ENCODE measurements around the gene ZNF716. TPM values are rescaled to one million over a fixed set of nuclear protein-coding genes. Genes with fewer than 3 reads are reported as not detected.
"Not testable (repeated sequence)": the region's sequence is repeated elsewhere in the genome, so short reads cannot be mapped to it uniquely, and the experiment has no call there.

ZNF716 gene
- not detected for polyA plus RNA-seq (2013, experiment 1 of 2)
- polyA plus RNA-seq (2013, experiment 2 of 2), result not detected

DNA sequence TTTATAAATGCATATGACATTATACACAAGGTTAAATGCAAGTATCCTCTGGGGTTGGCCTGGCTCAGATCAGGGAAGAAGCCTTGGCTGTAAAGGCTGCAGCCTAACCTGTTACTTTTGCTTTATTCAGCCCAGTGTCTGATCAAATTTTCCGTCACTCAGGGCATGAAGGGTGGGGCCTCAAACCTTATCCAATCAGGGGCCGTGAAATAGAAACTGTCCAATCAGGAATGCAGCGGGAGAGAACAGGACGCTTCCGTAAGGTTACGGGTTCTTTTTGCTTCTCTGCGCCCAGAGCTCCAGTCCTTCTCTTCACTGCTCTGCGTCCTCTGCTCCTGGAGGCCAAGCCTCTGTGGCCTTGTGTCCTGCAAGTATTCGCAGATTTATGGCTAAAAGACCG is at the start of gene ZNF716:
Gene ZNF716 (plus strand): TSS at position 274 of the 400 bp plus-strand sequence. CDS start 112 bp downstream, at position 386.
- Histone ChIP-seq H2BK120ac (ENCODE audit: low read depth, low read length) (no peak within 1 kb of the TSS), H3K4me2 (ENCODE audit: low read length, poor library complexity, severe bottlenecking) (no peak within 1 kb of the TSS), H3K14ac (ENCODE audit: low read length in 2 of 2) (no peak within 1 kb of the TSS), H4K8ac (ENCODE audit: low read length) (no peak within 1 kb of the TSS), H3K9ac (ENCODE audit: low read length) (no peak within 1 kb of the TSS), H3K4me1 (ENCODE audit: control insufficient read depth, insufficient read depth, low read depth, low read length) (no peaks in the 10 kb centered on the region), H3K4ac (ENCODE audit: low read depth in 1 of 2, low read length in 2 of 2) (no peak within 1 kb of the TSS), H3K27me3 (ENCODE audit: control insufficient read depth in 1 of 2, insufficient read depth in 1 of 2, low read length in 2 of 2) (no peaks in the 10 kb centered on the region), H3K23ac (ENCODE audit: low read length in 2 of 2) (no peak within 1 kb of the TSS), H2BK5ac (ENCODE audit: low read depth, low read length, poor library complexity, severe bottlenecking) (no peak within 1 kb of the TSS), H3K18ac (ENCODE audit: low read depth in 1 of 2, low read length in 2 of 2) (no peak within 1 kb of the TSS), H3K79me1 (replicated peaks; ENCODE audit: low read length, poor library complexity, severe bottlenecking) (no peaks in the 10 kb centered on the region), H3K36me3 (ENCODE audit: control insufficient read depth in 1 of 2, insufficient read depth in 2 of 2, low read depth in 1 of 2, low read length in 2 of 2) (no peaks in the 10 kb centered on the region), H3K9me3 (ENCODE audit: control insufficient read depth, low read length) (peaks cover 36% of the 10 kb centered on the region), H2BK15ac (ENCODE audit: low read depth, poor library complexity, severe bottlenecking) (no peak within 1 kb of the TSS), H2BK12ac (ENCODE audit: low read length in 2 of 2) (no peak within 1 kb of the TSS), H3K27ac (ENCODE audit: low read length, poor library complexity, severe bottlenecking) (no peak within 1 kb of the TSS), H3K4me3 (ENCODE audit: insufficient read depth in 1 of 2, low read depth in 1 of 2, low read length in 2 of 2) (no peak within 1 kb of the TSS), H2AFZ (ENCODE audit: low read depth, low read length) (no peak within 1 kb of the TSS), H4K91ac (ENCODE audit: low read length) (no peak within 1 kb of the TSS), H2AK5ac (ENCODE audit: low read length, severe bottlenecking) (no peak within 1 kb of the TSS)
- WGBS, result 89% methylated on average over 10 of the region's 10 CpGs
- DNase-seq, result no peak

DNA sequence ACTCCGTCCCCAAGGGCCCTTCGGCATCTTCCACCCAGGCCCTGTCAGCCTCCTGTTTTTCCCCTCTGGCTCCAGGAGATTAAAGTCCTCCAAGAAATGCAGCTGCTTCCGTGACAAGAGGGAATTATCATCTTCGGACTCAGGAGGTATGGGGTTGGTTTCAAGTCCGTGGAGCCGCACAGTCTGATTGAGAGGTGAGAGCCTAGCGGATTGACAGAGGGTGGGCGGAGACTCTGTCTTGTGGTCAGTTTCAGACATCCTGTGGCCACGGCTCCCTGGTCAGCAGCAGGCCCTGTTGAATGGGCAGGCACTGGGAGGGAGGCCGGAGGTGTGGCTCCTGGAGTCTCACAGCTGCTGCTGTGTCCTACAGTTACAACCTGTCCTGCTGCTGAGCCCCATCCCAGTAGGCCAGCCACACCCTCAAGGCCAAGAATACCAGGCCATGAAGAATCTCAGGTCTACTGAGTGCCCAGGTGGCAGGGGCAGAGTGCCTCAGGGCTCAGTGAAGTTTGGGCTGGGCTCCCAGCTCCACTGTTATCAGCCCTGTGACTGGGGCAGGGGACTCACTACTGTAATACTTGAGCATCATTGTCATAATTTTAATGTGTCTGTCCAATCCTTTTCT is 49.3 kb upstream of the ZNF716 start:
- Histone ChIP-seq H3K18ac (ENCODE audit: low read depth in 1 of 2, low read length in 2 of 2) (no peak overlapping the region), H3K14ac (ENCODE audit: low read length in 2 of 2) (no peak overlapping the region), H4K8ac (ENCODE audit: low read length) (no peak overlapping the region), H3K4me3 (ENCODE audit: insufficient read depth in 1 of 2, low read depth in 1 of 2, low read length in 2 of 2) (no peak overlapping the region), H2BK12ac (ENCODE audit: low read length in 2 of 2) (no peak overlapping the region), H2BK5ac (ENCODE audit: low read depth, low read length, poor library complexity, severe bottlenecking) (no peak overlapping the region), H4K91ac (ENCODE audit: low read length) (no peak overlapping the region), H2AFZ (ENCODE audit: low read depth, low read length) (no peak overlapping the region), H3K27ac (ENCODE audit: low read length, poor library complexity, severe bottlenecking) (no peak overlapping the region), H3K4ac (ENCODE audit: low read depth in 1 of 2, low read length in 2 of 2) (no peak overlapping the region), H3K9me3 (ENCODE audit: control insufficient read depth, low read length) (peaks cover 8% of the 10 kb centered on the region), H3K27me3 (ENCODE audit: control insufficient read depth in 1 of 2, insufficient read depth in 1 of 2, low read length in 2 of 2) (no peaks in the 10 kb centered on the region), H3K4me2 (ENCODE audit: low read length, poor library complexity, severe bottlenecking) (no peak overlapping the region), H2BK120ac (ENCODE audit: low read depth, low read length) (no peak overlapping the region), H3K79me1 (replicated peaks; ENCODE audit: low read length, poor library complexity, severe bottlenecking) (no peaks in the 10 kb centered on the region), H3K23ac (ENCODE audit: low read length in 2 of 2) (no peak overlapping the region), H2AK5ac (ENCODE audit: low read length, severe bottlenecking) (no peak overlapping the region), H3K9ac (ENCODE audit: low read length) (no peak overlapping the region), H3K4me1 (ENCODE audit: control insufficient read depth, insufficient read depth, low read depth, low read length) (no peaks in the 10 kb centered on the region), H2BK15ac (ENCODE audit: low read depth, poor library complexity, severe bottlenecking) (no peak overlapping the region), H3K36me3 (ENCODE audit: control insufficient read depth in 1 of 2, insufficient read depth in 2 of 2, low read depth in 1 of 2, low read length in 2 of 2) (no peaks in the 10 kb centered on the region)
- WGBS, result 80% methylated on average over 9 of the region's 10 CpGs
- DNase-seq, result no peak

DNA sequence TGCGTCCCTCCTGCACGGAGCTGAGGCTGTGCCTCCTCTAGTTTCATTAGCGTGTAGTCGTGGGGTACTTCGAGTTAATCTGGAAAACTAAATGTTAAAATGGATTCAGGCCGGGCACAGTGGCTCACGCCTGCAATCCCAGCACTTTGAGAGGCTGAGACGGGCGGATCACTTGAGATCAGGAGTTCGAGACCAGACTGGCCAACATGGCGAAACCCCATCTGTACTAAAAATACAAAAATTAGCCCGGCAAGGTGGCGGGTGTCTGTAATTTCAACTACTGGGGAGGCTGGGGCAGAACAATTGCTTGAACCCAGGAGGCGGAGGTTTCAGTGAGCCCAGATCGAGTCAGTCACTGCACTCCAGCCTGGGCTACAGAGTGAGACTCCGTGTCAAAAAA is 46.9 kb upstream of the ZNF716 start:
- H3K18ac ChIP-seq (ENCODE audit: low read depth in 1 of 2, low read length in 2 of 2); H3K27ac ChIP-seq (ENCODE audit: low read length, poor library complexity, severe bottlenecking); DNase-seq; H3K79me1 ChIP-seq (replicated peaks; ENCODE audit: low read length, poor library complexity, severe bottlenecking); H2BK12ac ChIP-seq (ENCODE audit: low read length in 2 of 2); H3K9ac ChIP-seq (ENCODE audit: low read length); H4K91ac ChIP-seq (ENCODE audit: low read length); H3K4me3 ChIP-seq (ENCODE audit: insufficient read depth in 1 of 2, low read depth in 1 of 2, low read length in 2 of 2); H3K27me3 ChIP-seq (ENCODE audit: control insufficient read depth in 1 of 2, insufficient read depth in 1 of 2, low read length in 2 of 2); H3K9me3 ChIP-seq (ENCODE audit: control insufficient read depth, low read length); H3K14ac ChIP-seq (ENCODE audit: low read length in 2 of 2); H2AFZ ChIP-seq (ENCODE audit: low read depth, low read length); H2BK5ac ChIP-seq (ENCODE audit: low read depth, low read length, poor library complexity, severe bottlenecking); H3K4me1 ChIP-seq (ENCODE audit: control insufficient read depth, insufficient read depth, low read depth, low read length); H2BK120ac ChIP-seq (ENCODE audit: low read depth, low read length); H3K36me3 ChIP-seq (ENCODE audit: control insufficient read depth in 1 of 2, insufficient read depth in 2 of 2, low read depth in 1 of 2, low read length in 2 of 2); H3K4me2 ChIP-seq (ENCODE audit: low read length, poor library complexity, severe bottlenecking); H2BK15ac ChIP-seq (ENCODE audit: low read depth, poor library complexity, severe bottlenecking); H4K8ac ChIP-seq (ENCODE audit: low read length); H3K23ac ChIP-seq (ENCODE audit: low read length in 2 of 2); H2AK5ac ChIP-seq (ENCODE audit: low read length, severe bottlenecking); H3K4ac ChIP-seq (ENCODE audit: low read depth in 1 of 2, low read length in 2 of 2): not testable (repeated sequence)
- WGBS, result 82% methylated on average over 15 of the region's 16 CpGs

DNA sequence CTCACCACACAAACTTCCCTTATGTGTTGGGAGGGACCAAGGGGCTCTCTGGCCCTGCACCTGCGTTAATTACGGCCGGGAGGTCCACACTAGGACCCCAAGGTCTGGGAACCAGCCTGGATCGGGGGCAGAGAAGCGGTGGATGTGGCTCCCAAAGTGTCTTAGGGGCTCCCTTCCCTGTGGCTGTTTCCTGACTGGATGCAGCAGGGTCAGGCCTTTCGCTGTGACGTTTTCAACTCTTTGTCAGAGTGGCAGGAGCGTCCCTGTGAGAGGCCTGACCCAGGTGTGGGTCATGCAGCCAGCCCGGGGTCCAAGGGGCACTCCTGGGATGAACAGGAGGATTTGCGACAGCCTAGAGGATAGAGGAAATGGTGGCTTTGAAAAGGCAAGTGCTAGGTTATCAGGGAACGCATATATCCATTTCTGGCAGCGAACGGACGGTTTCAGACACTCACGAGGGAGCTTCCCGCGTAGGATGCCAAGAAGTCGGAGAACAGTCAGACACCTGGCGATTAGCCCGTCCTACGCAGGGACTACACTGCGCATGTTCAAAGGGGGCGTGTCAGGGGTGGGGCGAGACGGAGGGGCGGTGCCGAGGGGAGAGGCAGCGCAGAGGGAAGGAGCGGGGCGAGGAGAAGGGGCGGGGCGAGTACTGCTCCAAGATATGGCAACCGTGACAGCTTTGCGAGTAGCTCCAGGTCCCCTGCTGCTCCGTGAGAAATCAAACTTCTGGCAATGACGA is 46.2 kb upstream of the ZNF716 start:
- 78% methylated on average over 36 of the region's 36 CpGs for WGBS
- no peak overlapping the region for H2BK15ac ChIP-seq (ENCODE audit: low read depth, poor library complexity, severe bottlenecking)
- no peak overlapping the region for H2AFZ ChIP-seq (ENCODE audit: low read depth, low read length)
- H3K9me3 ChIP-seq (ENCODE audit: control insufficient read depth, low read length), result peaks cover 6% of the 10 kb centered on the region
- H3K14ac ChIP-seq (ENCODE audit: low read length in 2 of 2), result no peak overlapping the region
- no peak overlapping the region for H2BK120ac ChIP-seq (ENCODE audit: low read depth, low read length)
- H3K9ac ChIP-seq (ENCODE audit: low read length), result peak overlapping the region; percentile 43
- no peak overlapping the region for H2BK5ac ChIP-seq (ENCODE audit: low read depth, low read length, poor library complexity, severe bottlenecking)
- H2BK12ac ChIP-seq (ENCODE audit: low read length in 2 of 2), result no peak overlapping the region
- no peak overlapping the region for H3K4ac ChIP-seq (ENCODE audit: low read depth in 1 of 2, low read length in 2 of 2)
- no peaks in the 10 kb centered on the region for H3K27me3 ChIP-seq (ENCODE audit: control insufficient read depth in 1 of 2, insufficient read depth in 1 of 2, low read length in 2 of 2)
- H3K4me2 ChIP-seq (ENCODE audit: low read length, poor library complexity, severe bottlenecking), result no peak overlapping the region
- H3K4me3 ChIP-seq (ENCODE audit: insufficient read depth in 1 of 2, low read depth in 1 of 2, low read length in 2 of 2), result peak overlapping the region in 1 of 2 experiments; percentile 68
- H3K4me1 ChIP-seq (ENCODE audit: control insufficient read depth, insufficient read depth, low read depth, low read length), result no peaks in the 10 kb centered on the region
- H3K27ac ChIP-seq (ENCODE audit: low read length, poor library complexity, severe bottlenecking), result no peak overlapping the region
- H4K91ac ChIP-seq (ENCODE audit: low read length), result no peak overlapping the region
- H3K79me1 ChIP-seq (replicated peaks; ENCODE audit: low read length, poor library complexity, severe bottlenecking), result no peaks in the 10 kb centered on the region
- no peak overlapping the region for H4K8ac ChIP-seq (ENCODE audit: low read length)
- DNase-seq, result no peak
- no peak overlapping the region for H2AK5ac ChIP-seq (ENCODE audit: low read length, severe bottlenecking)
- H3K36me3 ChIP-seq (ENCODE audit: control insufficient read depth in 1 of 2, insufficient read depth in 2 of 2, low read depth in 1 of 2, low read length in 2 of 2), result no peaks in the 10 kb centered on the region
- H3K18ac ChIP-seq (ENCODE audit: low read depth in 1 of 2, low read length in 2 of 2), result no peak overlapping the region
- no peak overlapping the region for H3K23ac ChIP-seq (ENCODE audit: low read length in 2 of 2)

Data from mesenchymal stem cell (in vitro differentiated cells and primary cell).